ENCODE measurements around the gene RND3.

The RND3 gene

DNA sequence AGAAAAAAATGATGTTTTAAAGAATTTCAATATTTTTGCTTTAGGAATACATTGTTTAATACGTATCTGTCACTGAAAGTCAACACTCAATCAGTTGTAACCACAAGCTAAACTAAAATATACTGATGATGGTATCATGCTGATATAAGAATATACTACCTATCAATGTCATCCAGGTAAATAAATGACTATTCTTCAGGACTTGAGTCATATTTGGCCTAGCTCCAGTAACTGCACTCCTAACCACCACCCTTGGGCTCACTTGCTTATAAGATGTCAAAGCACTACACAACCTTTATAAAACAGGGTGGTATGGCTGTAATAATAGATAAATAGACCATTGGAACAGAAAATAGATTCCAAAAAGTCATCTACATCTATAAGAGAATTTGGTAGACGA is 48.8 kb downstream of the RND3 start:
- no peak for DNase-seq

DNA sequence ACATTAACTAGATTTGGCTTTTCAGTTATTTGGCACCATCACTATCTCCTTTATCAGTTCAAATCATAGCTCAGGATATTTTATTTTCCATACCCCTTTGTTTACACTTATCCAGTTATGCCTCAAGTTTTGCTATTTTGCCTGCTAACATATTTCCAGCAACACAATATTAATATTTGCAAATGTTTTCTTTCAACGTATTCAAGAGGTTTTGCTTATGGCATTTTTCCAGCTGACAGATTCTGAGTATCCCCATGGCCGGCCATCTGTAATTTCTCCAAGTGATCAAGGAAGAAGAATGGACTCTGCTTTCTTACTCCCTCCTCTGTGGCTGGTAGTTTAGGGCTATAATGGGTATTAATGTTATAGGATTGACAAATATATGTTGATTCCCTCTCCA is 49.4 kb downstream of the RND3 start:
- no peak for DNase-seq

DNA sequence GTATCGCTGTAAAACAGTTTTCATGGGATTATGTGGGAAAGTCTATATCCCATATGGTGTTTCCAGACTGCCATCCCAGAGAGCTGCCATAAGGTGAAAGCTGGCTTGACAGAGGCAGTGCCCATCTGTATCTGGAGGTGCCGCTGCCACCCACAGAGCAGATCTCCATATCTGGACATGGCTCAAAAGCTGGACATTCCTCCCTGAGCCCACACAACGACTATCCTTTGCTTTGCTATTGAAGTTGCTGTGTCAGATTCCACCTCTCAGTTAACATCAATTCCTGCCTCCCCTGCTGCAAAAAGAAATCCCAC is 55.2 kb downstream of the RND3 start:
- no peak for DNase-seq

DNA sequence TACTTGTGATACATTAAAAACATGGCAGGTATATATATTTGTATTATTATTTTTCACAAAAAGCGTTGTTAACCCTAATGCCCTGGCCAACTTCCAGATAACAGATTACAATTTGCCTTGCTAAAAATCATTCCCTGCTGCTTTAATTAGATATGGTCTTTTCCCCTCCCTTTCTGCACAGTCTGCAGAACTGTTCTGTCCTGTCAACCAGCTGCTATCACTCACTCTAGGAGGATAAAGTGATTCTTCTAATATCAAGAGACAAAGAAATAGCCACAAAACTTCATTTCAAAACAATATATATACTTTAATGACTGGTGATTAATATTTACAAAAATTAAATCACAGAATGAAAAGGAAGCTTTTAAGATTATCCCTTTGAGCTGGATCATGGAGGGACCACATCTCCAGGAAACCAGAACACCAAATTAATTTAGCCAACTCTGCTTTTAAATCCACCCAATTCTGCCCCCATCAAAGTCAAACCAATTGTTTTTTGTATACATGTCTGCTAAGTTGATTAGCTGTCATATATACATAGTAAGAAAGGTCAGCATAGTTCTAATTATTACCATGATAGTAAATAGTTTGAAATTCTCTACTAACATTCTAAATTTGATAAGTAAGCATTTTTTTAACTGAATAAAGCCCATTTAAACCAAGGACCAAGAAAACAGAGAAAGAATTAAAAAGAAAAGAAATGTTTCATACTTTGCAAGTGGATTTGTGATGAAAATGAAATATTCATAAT is 55.7 kb downstream of the RND3 start:
- DNase-seq = no peak

DNA sequence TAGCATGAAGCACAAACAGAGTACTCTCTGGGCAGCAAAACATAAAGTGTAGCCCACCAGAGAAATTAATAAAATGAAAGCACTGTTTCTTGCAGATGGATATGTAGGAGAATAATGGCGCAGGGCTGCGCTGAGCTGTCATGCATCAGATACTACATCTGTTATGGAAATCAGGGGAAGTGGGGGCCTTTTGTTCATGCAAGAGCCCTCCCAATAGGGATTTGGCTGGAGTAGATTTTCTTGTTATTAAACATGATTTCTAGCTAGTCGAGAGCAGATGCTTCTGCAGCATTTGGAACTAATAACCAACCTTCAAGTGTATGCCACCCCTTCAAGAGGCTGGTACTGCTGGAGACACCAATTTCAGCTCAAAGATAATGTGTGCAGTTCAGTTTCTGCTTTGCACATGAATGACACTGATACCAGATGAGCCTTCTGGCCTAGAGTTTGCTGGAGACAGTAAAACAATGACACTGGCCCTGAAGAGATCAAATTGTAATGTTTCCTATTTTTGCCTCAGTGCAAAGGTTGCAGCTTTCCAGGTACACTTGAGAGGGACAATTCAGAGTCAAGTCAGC is 58.0 kb downstream of the RND3 start:
- DNase-seq = no peak

DNA sequence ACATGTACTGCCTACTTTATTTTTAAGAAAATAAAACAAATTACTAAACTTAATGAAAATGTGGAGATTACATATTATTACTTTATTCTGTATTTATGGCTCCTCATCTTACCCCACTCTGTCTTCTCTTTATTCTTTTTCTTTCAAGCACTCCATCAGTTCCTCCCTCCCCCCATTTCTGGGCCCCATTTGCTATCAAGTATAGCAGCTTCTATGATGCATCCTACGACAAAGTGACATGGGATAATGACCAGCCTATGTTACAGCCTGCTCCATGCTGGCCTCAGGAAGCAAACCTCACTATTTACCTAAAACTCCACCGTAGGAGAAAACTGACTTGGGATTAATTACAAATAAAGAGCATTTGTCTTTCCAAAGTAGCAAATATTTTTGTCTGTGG is 58.8 kb downstream of the RND3 start:
- DNase-seq = no peak

DNA sequence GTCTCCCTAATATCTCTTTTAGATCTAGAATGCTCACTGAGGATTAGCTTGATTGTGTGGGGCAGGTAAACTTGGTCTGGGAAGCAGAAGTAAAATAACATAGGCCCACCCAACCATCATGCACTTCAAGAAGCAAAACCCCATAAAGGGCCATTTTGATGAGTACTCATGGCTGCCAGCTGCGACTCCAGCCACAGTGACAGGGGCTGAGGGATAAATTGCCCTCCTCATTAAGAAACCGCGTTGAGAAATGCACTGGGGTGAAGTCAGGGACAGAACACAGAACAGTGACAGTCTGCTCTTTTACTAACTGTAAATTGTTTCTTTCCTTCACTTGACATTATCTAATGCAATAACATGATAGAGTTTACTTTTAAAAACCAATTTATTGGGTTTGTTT is 60.2 kb downstream of the RND3 start:
- DNase-seq = no peak

DNA sequence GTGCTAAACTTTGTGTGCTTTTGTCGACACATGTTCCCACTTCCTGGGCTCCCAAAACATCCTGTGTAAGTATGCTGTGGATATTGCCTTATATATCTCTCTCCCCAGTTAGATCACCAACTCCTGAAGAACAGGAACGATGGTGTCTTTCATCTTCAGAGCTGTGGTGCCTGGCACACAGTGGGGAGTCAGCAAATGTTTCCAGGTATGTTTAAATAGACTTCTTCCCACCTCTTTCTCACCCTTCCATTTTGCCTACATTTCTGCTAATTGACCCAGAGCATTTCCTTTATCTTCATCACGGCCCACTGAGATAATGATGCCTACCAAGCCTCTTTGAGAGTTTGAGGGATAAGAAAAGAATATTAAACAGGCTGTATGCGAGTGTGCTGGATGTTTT is 60.7 kb downstream of the RND3 start:
- no peak for DNase-seq

DNA sequence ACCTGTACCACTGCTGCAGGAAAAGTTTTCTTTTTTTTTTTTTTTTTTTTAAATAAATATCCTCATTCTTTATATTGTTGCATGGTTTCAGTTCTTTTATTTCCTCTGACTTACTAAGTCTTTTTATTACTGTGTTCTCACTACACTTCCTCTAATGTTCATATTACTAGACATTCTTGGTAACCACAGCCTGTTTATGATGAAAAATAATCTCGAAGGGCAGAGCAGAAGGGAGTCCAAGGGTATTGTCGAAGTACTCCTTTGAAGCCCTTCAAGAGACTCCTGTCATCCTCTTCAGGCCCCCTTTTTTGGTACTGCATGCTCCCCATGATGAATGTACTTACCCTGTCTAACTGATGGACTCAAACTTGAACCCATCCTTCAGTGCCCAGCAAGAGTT is 61.2 kb downstream of the RND3 start:
- no peak for DNase-seq

DNA sequence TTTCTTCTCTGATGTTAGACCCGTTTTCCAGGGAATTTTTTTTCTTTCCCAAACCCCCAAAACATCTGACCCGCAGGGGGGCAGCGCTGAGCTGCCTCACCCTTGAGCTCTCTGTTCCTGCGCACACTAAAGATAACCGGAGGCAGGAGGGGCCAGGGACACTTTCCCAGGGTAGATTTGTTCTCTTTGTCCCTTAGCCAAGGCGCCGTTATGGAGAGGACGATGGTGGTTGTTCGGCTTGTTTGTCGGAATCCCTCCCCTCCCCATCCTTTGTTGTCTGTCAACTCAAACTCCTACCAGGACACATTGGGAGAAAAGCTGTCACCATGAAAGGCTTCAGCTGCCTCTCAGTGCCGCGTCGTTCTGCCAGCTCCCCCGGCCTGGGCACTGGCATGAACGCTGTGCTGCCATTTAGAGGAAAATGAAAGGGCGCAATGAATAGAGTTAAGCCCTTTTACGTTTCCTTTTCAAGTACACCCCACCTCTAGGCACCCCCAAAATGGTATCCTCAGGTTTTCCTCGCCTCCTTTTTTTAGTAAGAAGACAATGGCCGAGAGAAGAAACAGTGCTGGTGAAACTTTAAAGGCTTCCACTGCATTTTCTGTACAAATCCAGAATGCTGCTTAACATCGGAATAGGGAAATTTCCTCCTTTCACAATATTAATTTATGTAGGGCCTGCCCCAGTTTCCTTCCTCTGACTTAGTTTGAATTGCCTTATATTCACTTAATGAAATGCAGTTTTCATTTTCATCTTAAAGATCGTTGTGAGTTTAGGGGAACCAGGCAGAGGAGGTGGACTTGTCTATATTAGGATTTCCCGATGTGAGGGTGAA is 62.1 kb downstream of the RND3 start:
- no peak for DNase-seq

DNA sequence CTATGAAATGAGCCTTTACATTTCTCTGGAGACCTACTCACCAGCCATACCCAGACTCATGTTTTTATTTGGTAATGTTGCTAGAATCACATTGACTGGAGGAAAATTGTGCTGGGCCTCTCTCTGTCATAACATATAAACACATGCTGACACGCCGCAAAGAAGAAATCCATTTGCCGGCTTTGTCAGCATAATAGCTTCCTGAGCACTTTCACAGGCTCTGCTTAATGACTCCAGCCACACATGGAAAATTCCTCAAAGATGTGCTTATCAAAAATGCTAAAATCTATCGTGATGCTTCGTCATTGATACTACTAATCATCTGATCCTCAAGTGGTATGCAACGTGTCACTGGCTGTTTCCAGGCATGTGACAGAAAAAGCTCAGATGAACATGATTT is 63.1 kb downstream of the RND3 start:
- DNase-seq = no peak

DNA sequence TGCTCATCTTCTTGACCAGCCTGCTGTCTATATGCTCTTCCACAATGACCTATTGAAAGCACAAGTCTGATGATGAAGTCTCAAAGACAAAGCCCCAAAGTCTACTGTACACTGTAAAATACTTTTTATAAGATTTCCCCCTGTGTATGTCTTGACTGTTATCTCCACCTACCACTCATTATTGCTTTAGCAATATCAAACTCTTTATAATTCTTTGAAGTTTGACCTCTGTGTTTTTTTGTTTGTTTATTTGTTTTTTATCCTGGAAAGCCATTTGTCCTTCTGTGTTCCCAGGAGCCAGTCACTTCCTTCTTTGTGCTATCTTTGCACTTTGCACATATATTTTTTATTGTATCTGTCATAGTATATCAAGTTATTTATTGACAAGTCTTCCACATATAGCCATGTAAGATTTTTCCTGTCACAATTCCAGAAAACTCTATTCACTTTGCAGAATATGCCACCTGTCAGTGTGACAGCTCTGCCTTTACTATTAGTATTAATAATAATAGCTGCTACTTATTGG is 66.3 kb downstream of the RND3 start:
- no peak for DNase-seq

DNA sequence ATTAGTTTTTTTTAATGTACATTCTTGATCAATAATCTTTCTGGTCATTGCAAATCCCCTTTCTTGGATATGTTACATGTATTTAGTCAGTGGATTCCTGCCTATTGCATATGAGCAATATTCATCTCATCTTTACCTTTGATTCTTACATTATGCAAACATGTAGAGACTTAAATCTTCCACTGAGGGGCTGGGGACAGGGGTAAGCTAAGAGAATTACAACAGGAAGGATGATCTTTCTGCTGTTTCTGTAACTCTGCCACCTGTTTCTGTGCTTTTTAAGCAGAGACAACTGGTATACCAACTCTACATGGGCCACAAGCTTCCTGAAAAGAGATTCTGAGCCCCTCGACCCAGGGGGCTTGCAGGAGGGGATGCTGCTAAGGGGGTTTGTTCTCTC is 68.6 kb downstream of the RND3 start:
- DNase-seq = no peak

Data from activated CD8-positive, alpha-beta memory T cell treated with anti-CD3 and anti-CD28 coated beads, Interleukin-2, amount 50 U/mL, for 4 hours (primary cell).